GM18867 (cell line): ENCODE data around the gene NMBR.
A peak's percentile ranks its signal among the peaks of the same experiment; 100 is the strongest.
"Not testable (repeated sequence)": the region's sequence is repeated elsewhere in the genome, so short reads cannot be mapped to it uniquely, and the experiment has no call there.

Experiments
- ATAC-seq: cut with Tn5 transposase; IDR thresholded peaks from one replicate; pipeline ENCODE4 v1.9.1; 2021; ENCODE audit warnings: mild to moderate bottlenecking, moderate library complexity; ENCODE audit not compliant: unreplicated experiment

The NMBR gene

DNA sequence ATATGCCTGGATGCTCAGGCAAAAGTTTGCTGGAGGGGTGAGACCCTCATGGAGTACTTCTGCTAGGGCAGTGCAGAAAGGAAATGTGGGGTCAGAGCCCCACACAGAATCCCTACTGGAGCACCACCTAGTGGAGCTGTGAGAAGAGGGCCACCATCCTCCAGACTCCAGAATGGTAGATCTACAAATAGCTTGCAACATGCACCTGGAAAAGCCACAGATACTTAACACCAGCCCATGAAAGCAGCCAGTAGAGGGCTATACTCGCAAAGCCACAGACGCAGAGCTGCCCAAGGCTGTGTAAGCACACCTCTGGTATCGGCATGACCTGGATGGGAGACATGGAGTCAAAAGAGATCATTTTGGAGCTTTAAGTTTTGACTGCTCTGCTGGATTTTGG is 74.9 kb downstream of the NMBR start:
- no peak for ATAC-seq

DNA sequence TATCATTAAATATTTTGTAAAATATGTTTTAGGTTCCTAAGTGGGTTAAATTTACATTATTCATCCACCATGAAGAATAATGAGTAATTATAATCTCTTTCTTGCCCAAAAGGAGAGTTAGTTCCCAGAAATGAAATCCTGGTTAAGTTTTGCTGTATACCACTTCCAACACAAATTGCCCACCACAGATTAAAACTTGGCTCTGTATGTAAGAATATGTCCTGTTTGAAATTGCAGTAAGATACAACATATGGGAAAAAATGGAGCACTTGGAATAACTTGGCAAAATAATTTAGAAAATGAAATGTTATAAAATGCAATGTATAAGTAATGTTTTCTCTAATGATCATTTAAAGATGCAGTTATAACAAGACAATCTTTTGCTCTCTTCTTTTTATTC is 78.5 kb downstream of the NMBR start:
- no peak for ATAC-seq

DNA sequence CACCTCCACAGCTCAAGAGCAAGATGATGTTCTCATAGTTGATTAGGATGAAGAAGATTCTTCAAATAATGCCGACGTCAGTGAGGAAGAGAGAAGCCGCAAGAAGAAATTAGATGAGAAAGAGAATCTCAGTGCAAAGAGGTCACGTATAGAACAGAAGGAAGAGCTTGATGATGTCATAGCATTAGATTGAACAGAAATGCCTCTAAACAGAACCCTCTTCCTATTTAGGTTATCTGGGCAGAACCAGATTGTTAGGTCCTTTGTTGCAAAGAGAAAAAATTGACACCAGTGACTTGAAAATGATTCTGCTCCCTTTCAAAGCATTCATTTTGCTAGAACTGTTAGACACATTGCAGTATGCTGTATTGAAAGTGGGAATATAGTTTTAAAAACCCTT is 84.1 kb downstream of the NMBR start:
- ATAC-seq, result not testable (repeated sequence)

DNA sequence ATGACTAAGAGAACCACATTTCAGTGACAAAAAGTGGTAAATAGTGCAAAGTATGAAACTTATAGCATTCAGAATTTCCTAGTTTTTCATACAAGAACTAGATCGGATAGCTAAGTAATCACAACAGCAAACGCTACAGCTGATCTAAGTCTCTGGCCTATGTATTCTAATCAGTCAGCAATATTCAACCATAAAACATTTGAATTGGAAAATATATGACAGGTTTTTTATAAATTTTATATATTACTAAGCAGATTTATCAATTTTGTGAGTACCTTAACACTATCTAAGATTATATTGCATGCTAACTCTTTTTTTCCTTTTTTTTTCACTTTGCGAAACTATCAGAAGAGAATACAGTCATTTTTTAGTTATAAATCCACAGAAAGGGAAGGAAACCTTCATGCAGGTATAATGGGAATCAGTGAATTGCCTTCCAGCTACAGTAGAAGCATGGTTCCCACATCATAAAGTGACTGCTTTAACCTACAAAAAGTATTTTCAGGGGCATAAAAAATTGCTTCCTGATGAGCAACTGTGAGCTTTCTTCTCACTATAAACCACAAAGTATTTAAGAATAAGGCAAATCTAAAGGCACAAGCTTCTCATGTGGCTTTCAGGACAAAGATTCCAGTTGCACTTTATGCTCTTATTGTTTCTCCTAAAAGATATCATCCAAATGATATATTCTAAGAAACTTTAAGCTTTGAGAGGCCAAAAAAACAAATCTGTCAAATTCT is 88.2 kb downstream of the NMBR start:
- ATAC-seq, result no peak

DNA sequence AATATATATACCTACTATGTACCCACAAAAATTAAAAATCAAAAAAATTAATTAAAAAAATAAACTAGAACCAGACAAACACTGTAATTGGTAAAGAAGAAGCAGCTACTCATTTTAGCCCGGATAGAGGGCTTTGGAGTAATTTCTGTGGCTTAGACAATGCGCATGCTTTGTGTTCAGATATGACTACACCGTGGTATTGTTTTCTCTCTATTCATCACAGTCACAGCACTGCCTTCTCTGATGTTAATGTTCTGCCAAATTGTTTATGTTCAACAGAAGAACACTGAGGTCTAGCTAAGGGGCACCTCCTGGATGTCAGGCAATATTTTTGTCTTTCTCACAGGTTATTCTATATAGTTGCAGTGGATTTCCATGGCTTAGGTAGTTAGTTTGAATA is 91.7 kb downstream of the NMBR start:
- peak; percentile 76 for ATAC-seq

DNA sequence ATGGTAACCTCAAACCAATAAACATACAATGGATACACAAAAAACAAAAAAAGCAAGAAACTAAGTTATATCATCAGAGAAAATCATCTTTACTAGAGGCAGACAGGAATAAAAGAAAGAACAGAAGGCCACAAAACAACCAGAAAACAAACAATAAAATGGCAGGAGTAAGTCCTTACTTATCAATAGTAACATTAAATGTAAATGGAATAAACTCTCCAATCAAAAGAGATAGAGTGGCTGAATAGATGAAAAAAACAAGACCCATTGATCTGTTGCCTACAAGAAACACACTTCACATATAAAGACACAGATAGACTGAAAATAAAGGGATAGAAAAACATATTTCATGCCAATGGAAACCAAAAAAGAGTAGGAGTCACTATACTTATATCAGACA is 95.5 kb downstream of the NMBR start:
- ATAC-seq, result no peak

DNA sequence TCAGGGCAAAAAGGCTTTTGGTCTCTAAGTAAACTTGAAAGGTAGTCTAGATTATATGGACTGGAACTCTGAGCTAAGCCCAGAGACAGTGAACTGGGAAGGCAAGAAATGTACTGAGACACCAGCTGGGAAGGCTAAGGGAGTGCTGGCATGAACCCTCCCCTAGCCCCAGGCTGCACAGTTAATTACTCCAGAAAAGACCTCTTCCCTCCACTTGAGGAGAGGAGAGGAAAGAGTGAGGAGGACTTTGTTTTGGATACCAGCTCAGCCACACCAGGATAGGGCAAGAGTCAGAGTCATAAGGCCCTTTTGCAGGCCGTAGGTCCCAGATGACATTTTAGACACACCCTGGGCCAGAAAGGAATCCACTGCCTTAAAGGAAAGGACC is 98.3 kb downstream of the NMBR start:
- no peak for ATAC-seq

DNA sequence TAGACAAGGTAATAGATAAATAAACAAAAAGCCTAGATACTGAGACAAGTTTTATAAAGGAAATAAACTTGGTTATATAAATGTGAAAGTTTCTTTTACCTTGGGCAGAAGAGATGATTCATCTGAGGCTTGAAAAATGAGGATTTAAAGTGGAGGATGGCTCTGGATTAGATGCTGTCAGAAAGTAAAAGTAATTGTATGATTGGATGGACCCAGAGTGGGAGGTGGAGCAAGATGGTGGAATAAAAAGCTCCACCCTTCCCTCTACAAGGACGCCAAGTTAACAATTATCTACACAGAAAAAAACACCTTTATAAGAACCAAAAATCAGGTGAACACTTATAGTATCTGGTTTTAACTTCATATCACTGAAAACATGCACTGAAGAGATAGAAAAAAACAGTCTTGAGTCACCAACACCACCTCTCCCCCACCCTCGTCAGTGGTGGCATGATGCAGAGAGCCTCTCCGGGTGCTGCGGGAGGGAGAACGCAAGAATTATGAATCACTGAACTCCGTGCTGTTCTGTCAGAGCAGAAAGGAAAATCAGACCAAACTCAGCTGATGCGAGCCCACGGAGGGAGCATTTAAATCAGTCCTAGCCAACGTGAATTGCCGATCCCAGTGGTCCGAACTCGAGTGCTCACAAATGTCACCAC is 98.9 kb downstream of the NMBR start:
- ATAC-seq, result no peak

DNA sequence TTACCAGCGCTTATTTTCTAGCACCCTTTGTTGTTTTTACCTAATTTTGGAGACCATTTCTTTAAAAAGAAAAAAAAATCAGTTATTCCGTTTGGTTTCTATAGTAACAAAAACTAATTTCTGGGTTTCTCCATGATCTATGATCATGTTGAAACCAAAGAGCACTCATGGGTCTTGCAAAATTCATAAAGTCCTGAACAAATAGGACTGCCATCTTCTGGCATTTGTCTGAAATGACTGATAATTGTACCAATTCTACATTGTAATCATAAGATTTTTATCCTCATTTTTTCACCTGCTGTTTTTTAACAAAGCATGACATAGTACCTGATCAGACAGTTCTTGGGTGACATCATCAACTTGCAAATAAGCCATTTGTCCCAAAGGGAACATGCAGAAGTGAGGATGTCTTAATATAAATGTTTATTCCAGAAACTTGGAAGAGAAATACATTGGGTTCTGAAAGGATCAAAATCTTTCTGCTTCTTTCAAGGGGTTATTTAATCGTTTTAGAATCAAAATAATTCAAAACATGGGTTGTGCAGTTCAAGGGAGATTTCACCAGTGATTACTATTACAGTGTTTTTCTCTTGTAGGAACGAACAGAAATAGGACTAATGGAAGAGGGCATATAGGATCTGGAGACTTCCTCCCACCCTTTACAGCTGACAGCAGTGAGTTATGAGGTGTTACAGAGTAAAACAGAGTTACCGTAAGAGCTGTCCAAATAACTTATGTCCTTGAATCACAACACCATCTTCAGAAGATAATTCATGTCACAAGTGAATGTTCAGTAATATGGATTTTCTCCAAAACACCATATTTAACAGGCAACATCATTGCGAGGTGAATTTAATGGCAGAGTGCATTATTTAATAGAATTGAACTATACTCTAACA is 101.3 kb downstream of the NMBR start:
- no peak for ATAC-seq

DNA sequence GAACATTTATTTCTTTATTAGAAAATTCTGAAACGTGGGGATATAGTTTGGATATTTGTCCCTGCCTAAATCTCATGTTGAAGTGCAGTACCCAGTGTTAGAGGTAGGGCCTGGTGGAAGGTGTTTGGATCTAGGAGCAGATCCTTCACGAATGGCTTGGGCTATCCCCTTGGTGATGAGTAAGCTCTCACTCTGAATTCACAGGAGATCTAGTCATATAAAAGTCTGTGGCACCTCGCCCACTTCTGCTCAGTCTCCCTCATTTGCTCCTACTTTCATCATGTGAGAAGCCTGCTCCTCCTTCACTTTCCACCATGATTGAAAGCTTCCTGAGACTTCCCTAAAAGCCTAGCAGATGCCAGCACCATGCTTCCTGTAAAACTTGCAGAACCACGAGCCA is 111.0 kb downstream of the NMBR start:
- ATAC-seq, result no peak

DNA sequence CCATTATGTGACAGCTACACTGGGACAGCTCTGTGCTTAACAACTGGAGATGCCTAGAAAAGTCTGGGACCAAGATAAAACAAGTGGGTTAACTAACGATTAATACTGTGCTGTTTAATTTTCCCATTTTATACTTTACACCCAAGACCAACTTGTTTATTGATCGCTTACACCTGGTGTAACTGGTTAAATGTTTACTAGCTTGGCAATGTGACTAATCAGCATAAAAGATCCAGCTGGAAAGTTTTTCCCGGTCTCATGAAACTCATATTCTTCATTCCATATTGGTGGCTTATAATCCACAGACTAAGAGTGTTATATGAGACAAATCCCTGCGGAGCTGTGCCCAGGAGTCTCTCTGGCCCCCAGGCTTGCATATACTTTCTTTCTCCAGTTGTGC is 115.9 kb downstream of the NMBR start:
- ATAC-seq, result no peak

DNA sequence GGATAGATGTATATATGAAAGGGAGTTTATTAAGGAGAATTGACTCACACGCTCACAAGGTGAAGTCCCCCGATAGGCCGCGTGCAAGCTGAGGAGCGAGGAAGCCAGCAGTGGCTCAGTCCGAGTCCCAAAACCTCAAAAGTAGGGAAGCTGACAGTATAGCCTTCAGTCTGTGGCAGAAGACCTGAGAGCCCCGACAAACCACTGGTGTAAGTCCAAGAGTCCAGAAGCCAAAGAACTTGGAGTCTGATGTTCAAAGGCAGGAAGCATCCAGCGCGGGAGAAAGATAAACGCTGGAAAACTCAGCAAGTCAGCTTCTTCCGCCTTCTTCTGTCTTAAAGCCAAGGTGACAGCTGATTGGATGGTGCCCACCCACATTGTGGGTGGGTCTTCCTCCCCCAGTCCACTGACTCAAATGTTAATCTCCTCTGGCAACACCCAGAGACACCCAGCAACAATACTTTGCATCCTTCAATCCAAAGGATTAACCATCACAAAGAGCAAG is 116.8 kb downstream of the NMBR start:
- no peak for ATAC-seq

DNA sequence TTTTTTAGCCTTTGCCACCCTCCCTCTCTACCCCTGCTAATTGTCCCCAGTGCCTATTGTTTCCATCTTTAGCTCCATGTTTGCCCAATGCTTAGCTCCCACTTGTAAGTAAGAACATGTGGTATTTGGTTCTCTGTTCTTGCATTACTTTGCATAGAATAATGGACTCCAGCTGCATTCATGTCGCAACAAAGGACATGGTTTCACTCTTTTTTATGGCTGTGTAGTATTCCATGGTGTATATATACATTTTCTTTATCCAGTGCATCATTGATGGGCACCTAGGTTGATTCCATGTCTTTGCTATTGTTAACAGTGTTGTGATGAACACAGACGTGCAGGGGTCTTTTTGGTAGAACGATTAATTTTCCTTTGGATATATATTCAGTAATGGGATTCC is 118.4 kb downstream of the NMBR start:
- no peak for ATAC-seq

DNA sequence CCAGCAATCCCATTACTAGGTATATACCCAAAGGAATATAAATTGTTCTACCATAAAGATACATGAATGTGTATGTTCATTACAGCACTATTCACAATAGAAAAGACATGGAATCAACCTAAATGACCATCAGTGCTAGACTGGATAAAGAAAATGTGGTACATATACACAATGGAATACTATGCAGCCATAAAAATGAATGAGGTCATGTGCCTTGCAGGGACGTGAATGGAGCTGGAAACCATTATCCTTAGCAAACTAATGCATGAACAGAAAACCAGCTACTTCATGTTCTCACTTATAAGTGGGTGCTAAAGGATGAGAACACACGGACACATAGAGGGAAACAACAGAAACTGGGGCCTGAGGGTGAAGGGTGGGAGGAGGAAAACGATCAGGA is 119.1 kb downstream of the NMBR start:
- ATAC-seq, result not testable (repeated sequence)

DNA sequence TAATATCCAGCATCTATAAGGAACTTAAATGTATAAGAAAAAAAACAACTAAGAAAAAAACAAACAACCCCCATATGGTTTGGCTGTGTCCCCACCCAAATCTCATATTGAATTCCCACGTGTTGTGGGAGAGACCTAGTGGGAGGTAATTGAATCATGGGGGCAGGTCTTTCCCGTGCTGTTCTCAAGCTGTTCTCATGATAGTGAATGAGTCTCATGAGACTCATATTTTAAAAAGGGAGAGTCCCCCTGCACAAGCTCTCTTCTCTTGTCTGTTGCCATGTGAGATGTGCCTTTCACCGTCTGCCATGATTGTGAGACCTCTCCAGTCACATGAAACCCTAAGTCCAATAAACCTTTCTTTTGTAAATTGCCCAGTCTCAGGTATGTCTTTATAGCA is 119.8 kb downstream of the NMBR start:
- no peak for ATAC-seq

DNA sequence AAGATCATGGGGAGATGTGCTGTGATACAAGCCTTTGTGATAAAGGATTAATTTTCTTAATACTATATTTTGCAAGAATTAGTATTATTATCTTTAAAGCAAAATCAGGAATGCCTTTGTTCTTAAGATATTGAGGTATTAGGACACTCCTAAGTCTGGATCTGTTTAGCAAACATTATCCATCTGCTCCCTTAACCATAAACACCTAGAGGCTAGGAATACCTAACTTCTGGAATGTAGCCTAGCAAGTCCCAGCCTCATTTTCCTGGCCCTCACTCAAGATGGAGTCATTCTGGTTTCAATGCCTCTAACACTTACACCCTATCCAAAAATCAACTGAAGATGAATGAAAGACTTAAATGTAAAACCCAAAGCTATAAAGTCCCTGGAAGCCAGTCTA is 120.5 kb downstream of the NMBR start:
- no peak for ATAC-seq
